DND-41 (cell line): ENCODE data around the gene PEX11G.

ENCODE experiments used
- ATAC-seq: fragments of 200-7000 bp; cut with Tn5 transposase; 3 replicates; pipeline ENCODE4 v1.9.1; 2021; ENCODE audit warnings: low read depth; ENCODE audit not compliant: insufficient read depth
- DNase-seq: peaks from one replicate; pipeline ENCODE4 v3.0.0-alpha.2; 2020
- H2AFZ ChIP-seq: 2 replicates; pipeline ENCODE4 v1.6.0; 2012; ENCODE audit warnings: low read depth, low read length
- H3K27ac ChIP-seq: 2 replicates; pipeline ENCODE4 v1.5.1; 2012; ENCODE audit warnings: low read length, inconsistent platforms
- H3K27me3 ChIP-seq: fragments of 200-600 bp; sonication (generic); 2 replicates; pipeline ENCODE4 v1.6.0; 2012; ENCODE audit warnings: low read length, mild to moderate bottlenecking, inconsistent platforms; ENCODE audit not compliant: insufficient read depth, poor library complexity
- H3K36me3 ChIP-seq: 2 replicates; pipeline ENCODE4 v1.5.1; 2012; ENCODE audit warnings: low read length, inconsistent platforms; ENCODE audit not compliant: insufficient read depth
- H3K4me1 ChIP-seq: 2 replicates; pipeline ENCODE4 v1.5.1; 2012; ENCODE audit warnings: mild to moderate bottlenecking, low read length; ENCODE audit not compliant: insufficient read depth
- H3K4me2 ChIP-seq: 2 replicates; pipeline ENCODE4 v1.6.0; 2012; ENCODE audit warnings: mild to moderate bottlenecking, moderate library complexity, low read length, inconsistent platforms; ENCODE audit not compliant: insufficient read depth
- H3K4me3 ChIP-seq, 2 experiments: fragments of 200-600 bp in 1 of 2; shearing (Covaris generic) in 1 of 2; 2 replicates each; pipeline ENCODE4 v1.5.1; 2012 to 2016; ENCODE audit warnings: inconsistent platforms in 2 of 2, low read length in 2 of 2, mild to moderate bottlenecking in 2 of 2, low read depth in 1 of 2, moderate library complexity in 1 of 2
- H3K79me2 ChIP-seq: 2 replicates; pipeline ENCODE4 v1.6.0; 2012; ENCODE audit warnings: low read length, inconsistent platforms; ENCODE audit not compliant: insufficient read depth
- H3K9ac ChIP-seq: 2 replicates; pipeline ENCODE4 v1.6.0; 2012; ENCODE audit warnings: low read depth, mild to moderate bottlenecking, inconsistent platforms, low read length, moderate library complexity
- H3K9me3 ChIP-seq: 2 replicates; pipeline ENCODE4 v1.5.1; 2012; ENCODE audit warnings: low read length, moderate library complexity, mild to moderate bottlenecking, inconsistent platforms; ENCODE audit not compliant: insufficient read depth, severe bottlenecking
- H4K20me1 ChIP-seq: 2 replicates; pipeline ENCODE4 v1.6.0; 2012; ENCODE audit warnings: low read length; ENCODE audit not compliant: insufficient read depth
- EZH2 ChIP-seq: IDR thresholded peaks from 3 replicates; pipeline ENCODE4 v1.6.1; 2012; ENCODE audit warnings: borderline replicate concordance, low read depth, mild to moderate bottlenecking, moderate library complexity, low read length, inconsistent platforms; ENCODE audit not compliant: severe bottlenecking
- TF ChIP-seq, protein P1 (sequence below): IDR thresholded peaks from 2 replicates; pipeline ENCODE4 v1.5.1; 2012; ENCODE audit warnings: borderline replicate concordance, low read length, moderate library complexity, mild to moderate bottlenecking; ENCODE audit not compliant: poor library complexity, severe bottlenecking; ENCODE audit errors: extremely low read depth

PEX11G gene

GRCh38 chr19:7467009-7467989, 21.5 kb downstream of the PEX11G start:
- TF ChIP-seq EZH2 = no peak
- TF ChIP-seq, protein P1, sequence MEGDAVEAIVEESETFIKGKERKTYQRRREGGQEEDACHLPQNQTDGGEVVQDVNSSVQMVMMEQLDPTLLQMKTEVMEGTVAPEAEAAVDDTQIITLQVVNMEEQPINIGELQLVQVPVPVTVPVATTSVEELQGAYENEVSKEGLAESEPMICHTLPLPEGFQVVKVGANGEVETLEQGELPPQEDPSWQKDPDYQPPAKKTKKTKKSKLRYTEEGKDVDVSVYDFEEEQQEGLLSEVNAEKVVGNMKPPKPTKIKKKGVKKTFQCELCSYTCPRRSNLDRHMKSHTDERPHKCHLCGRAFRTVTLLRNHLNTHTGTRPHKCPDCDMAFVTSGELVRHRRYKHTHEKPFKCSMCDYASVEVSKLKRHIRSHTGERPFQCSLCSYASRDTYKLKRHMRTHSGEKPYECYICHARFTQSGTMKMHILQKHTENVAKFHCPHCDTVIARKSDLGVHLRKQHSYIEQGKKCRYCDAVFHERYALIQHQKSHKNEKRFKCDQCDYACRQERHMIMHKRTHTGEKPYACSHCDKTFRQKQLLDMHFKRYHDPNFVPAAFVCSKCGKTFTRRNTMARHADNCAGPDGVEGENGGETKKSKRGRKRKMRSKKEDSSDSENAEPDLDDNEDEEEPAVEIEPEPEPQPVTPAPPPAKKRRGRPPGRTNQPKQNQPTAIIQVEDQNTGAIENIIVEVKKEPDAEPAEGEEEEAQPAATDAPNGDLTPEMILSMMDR = no peak
- Histone ChIP-seq H3K4me3 (no peak overlapping the region), H3K79me2 (no peaks in the 10 kb centered on the region), H3K4me1 (no peaks in the 10 kb centered on the region), H2AFZ (no peak overlapping the region), H4K20me1 (no peaks in the 10 kb centered on the region; the same call in 1 of the 2 replicates), H3K9me3 (no peaks in the 10 kb centered on the region), H3K27me3 (no peaks in the 10 kb centered on the region), H3K27ac (no peak overlapping the region), H3K36me3 (peaks cover 84% of the 10 kb centered on the region), H3K9ac (no peak overlapping the region), H3K4me2 (no peak overlapping the region)
- no peak for ATAC-seq
- no peak for DNase-seq

DNA sequence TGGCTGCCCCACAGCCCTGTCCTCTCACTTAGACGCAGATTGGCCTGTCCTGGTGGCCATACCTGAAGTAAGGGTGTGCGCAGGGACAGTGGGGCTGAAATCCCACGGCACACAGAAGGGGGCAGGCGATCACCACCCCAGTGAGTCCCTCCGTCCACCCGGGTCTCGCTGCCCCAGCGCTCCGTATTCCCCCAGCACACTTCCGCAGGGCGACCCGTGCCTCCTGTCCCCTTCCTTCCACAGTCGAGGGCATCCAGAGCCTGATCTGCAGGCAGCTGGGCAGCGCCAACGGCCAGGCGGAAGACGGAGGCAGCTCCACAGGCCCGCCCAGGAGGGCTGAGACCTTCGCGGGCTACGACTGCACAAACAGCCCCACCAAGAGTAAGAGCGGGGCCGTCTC, 25.3 kb downstream of the PEX11G start:
- DNase-seq = no peak
- Histone ChIP-seq H3K27ac (no peak overlapping the region), H3K9ac (no peak overlapping the region), H3K79me2 (no peaks in the 10 kb centered on the region), H4K20me1 (no peaks in the 10 kb centered on the region; the same call in none of the 2 replicates), H3K4me1 (no peaks in the 10 kb centered on the region), H3K27me3 (no peaks in the 10 kb centered on the region), H3K9me3 (no peaks in the 10 kb centered on the region), H3K4me3 (no peak overlapping the region), H3K4me2 (no peak overlapping the region), H2AFZ (no peak overlapping the region), H3K36me3 (peaks cover 74% of the 10 kb centered on the region)
- no peak for ATAC-seq
- TF ChIP-seq, protein P1 = no peak
- TF ChIP-seq EZH2 = no peak

DNA sequence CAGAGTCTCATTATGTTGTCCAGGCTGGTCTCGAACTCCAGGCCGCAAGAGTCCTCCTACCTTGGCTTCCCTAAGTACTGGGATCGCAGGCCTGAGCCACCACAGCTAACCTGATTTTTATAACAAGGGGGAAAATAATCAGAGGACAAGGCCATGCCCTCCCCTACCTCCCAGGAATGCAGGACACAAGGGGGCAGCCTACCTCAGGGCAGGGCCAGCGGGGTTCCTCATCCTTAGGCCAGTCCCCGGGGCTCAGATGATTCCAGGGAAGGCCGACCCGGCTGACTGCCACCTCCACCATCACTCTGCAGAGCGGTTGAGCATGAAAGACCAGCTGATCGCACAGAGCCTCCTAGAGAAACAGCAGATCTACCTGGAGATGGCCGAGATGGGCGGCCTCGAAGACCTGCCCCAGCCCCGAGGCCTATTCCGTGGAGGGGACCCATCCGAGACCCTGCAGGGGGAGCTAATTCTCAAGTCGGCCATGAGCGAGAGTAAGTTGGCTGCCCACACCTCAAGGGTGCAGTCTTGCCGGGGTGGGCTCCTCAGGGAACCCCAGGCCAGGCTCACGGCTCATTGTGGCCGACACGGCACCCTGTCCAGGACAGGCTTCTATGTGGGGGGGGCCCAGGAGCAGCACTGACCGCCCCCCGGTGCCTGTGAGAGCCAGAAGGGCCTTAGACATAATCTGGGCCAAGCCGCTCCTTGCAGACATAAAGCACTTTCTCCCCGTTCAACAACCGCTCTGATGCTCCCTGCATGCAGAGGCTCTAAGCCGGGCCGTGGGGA, 26.8 kb downstream of the PEX11G start:
- no peak for ATAC-seq

More for the DNA sequence above, 26.8 kb downstream of the PEX11G start:
- Histone ChIP-seq H4K20me1 (no peaks in the 10 kb centered on the region; the same call in none of the 2 replicates), H3K79me2 (no peaks in the 10 kb centered on the region), H3K4me1 (no peaks in the 10 kb centered on the region), H3K27me3 (no peaks in the 10 kb centered on the region), H3K9ac (no peak overlapping the region), H3K27ac (no peak overlapping the region), H3K4me3 (no peak overlapping the region), H3K9me3 (no peaks in the 10 kb centered on the region), H3K4me2 (no peak overlapping the region), H3K36me3 (peaks cover 73% of the 10 kb centered on the region), H2AFZ (no peak overlapping the region)
- DNase-seq = no peak
- TF ChIP-seq EZH2 = no peak
- TF ChIP-seq, protein P1 = no peak
